Measurements from ENCODE around the gene PRUNE2.
"Not testable (repeated sequence)": the region's sequence is repeated elsewhere in the genome, so short reads cannot be mapped to it uniquely, and the experiment has no call there.

The PRUNE2 gene

GRCh38 chr9:76756268-76756640, 149.7 kb downstream of the PRUNE2 start:
- ChIA-PET POLR2A (no interaction called here), CTCF (interaction anchor here (1.1 to 4.3 kb wide), 12 partner anchors 9 to 396 kb away, joined by 3 to 21 read pairs (median 6); partner anchors contain the start of gene PCA3)
- peak; percentile 22 for TF ChIP-seq CTCF (IDR thresholded peaks at IDR 0.05; ENCODE audit: insufficient read depth, low read length, missing control alignments)
- no peak for DNase-seq (ENCODE audit: low read depth, low spot score)
- no peak overlapping the region for H3K4me3 ChIP-seq (ENCODE audit: low read depth, low read length)

- H3K4me3 ChIP-seq (ENCODE audit: low read depth, low read length) = no peak overlapping the region
- CTCF ChIA-PET = no interaction called here
- no peak for TF ChIP-seq CTCF (IDR thresholded peaks at IDR 0.05; ENCODE audit: insufficient read depth, low read length, missing control alignments)
- POLR2A ChIA-PET = no interaction called here
- DNase-seq (ENCODE audit: low read depth, low spot score) = no peak
Observed at GRCh38 chr9:76751001-76751400, 154.9 kb downstream of the PRUNE2 start.

GRCh38 chr9:76744336-76744735, 161.6 kb downstream of the PRUNE2 start:
- H3K4me3 ChIP-seq (ENCODE audit: low read depth, low read length) = no peak overlapping the region
- DNase-seq (ENCODE audit: low read depth, low spot score) = no peak
- CTCF ChIA-PET = no interaction called here
- POLR2A ChIA-PET = no interaction called here
- no peak for TF ChIP-seq CTCF (IDR thresholded peaks at IDR 0.05; ENCODE audit: insufficient read depth, low read length, missing control alignments)

- ChIA-PET CTCF (interaction anchor here (0.9 kb wide), 1 partner anchor 72 kb away, joined by 3 read pairs; no protein-coding TSS in a partner anchor), POLR2A (no interaction called here)
- H3K4me3 ChIP-seq (ENCODE audit: low read depth, low read length) = no peak overlapping the region
- no peak for TF ChIP-seq CTCF (IDR thresholded peaks at IDR 0.05; ENCODE audit: insufficient read depth, low read length, missing control alignments)
- DNase-seq (ENCODE audit: low read depth, low spot score) = no peak
Observed at GRCh38 chr9:76743931-76744330, 162.0 kb downstream of the PRUNE2 start.

GRCh38 chr9:76742890-76743289, 163.0 kb downstream of the PRUNE2 start:
- POLR2A ChIA-PET, CTCF ChIA-PET: not testable (repeated sequence)

GRCh38 chr9:76741524-76741923, 164.4 kb downstream of the PRUNE2 start:
- POLR2A ChIA-PET = no interaction called here
- CTCF ChIA-PET = interaction anchor here (0.9 kb wide), 1 partner anchor 11 kb away, joined by 3 read pairs; no protein-coding TSS in a partner anchor
- no peak for DNase-seq (ENCODE audit: low read depth, low spot score)

More at GRCh38 chr9:76742890-76743289, 163.0 kb downstream of the PRUNE2 start:
- not testable (repeated sequence) for H3K4me3 ChIP-seq (ENCODE audit: low read depth, low read length); DNase-seq (ENCODE audit: low read depth, low spot score)

More at GRCh38 chr9:76741524-76741923, 164.4 kb downstream of the PRUNE2 start:
- TF ChIP-seq CTCF (IDR thresholded peaks at IDR 0.05; ENCODE audit: insufficient read depth, low read length, missing control alignments) = no peak
- H3K4me3 ChIP-seq (ENCODE audit: low read depth, low read length) = no peak overlapping the region

Measured in AG04449 (cell line).